ENCODE data around the gene RBBP8NL.

Gene RBBP8NL

GRCh38 chr20:62362991-62363919 is 64.1 kb downstream of the RBBP8NL start:
- H3K4me3 ChIP-seq (ENCODE audit: low read depth in 1 of 5, low read length in 5 of 5), result no peak overlapping the region

GRCh38 chr20:62362590-62362940 is 64.8 kb downstream of the RBBP8NL start:
- no peak overlapping the region for H3K9ac ChIP-seq (ENCODE audit: low read length in 5 of 5)
- H3K4me3 ChIP-seq (ENCODE audit: low read depth in 1 of 5, low read length in 5 of 5), result no peak overlapping the region
- peaks cover 0 to 4% (median 0%) of the 10 kb centered on the region in 5 donors for H3K36me3 ChIP-seq (ENCODE audit: control insufficient read depth in 5 of 5, insufficient read depth in 5 of 5, low read length in 5 of 5)
- peaks cover 0 to 10% (median 0%) of the 10 kb centered on the region in 5 donors for H3K27me3 ChIP-seq (ENCODE audit: control insufficient read depth in 5 of 5, insufficient read depth in 4 of 5, low read length in 5 of 5)
- H3K27ac ChIP-seq (ENCODE audit: low read depth, low read length), result no peak overlapping the region
- H3K9me3 ChIP-seq (ENCODE audit: control insufficient read depth in 5 of 5, low read length in 5 of 5), result no peaks in the 10 kb centered on the region
- H3K4me1 ChIP-seq (ENCODE audit: control insufficient read depth in 5 of 5, insufficient read depth in 5 of 5, low read length in 5 of 5), result peaks cover 3 to 76% (median 57%) of the 10 kb centered on the region in 5 donors

More at GRCh38 chr20:62362991-62363919, 64.1 kb downstream of the RBBP8NL start:
- H3K27ac ChIP-seq (ENCODE audit: low read depth, low read length), result peak overlapping the region; percentile 82
- H3K27me3 ChIP-seq (ENCODE audit: control insufficient read depth in 5 of 5, insufficient read depth in 4 of 5, low read length in 5 of 5), result peaks cover 0 to 10% (median 0%) of the 10 kb centered on the region in 5 donors
- H3K9ac ChIP-seq (ENCODE audit: low read length in 5 of 5), result peak overlapping the region in 1 of 5 donors; percentile 43
- no peaks in the 10 kb centered on the region for H3K9me3 ChIP-seq (ENCODE audit: control insufficient read depth in 5 of 5, low read length in 5 of 5)
- peaks cover 0 to 4% (median 0%) of the 10 kb centered on the region in 5 donors for H3K36me3 ChIP-seq (ENCODE audit: control insufficient read depth in 5 of 5, insufficient read depth in 5 of 5, low read length in 5 of 5)
- peaks cover 3 to 76% (median 57%) of the 10 kb centered on the region in 5 donors for H3K4me1 ChIP-seq (ENCODE audit: control insufficient read depth in 5 of 5, insufficient read depth in 5 of 5, low read length in 5 of 5)

DNA sequence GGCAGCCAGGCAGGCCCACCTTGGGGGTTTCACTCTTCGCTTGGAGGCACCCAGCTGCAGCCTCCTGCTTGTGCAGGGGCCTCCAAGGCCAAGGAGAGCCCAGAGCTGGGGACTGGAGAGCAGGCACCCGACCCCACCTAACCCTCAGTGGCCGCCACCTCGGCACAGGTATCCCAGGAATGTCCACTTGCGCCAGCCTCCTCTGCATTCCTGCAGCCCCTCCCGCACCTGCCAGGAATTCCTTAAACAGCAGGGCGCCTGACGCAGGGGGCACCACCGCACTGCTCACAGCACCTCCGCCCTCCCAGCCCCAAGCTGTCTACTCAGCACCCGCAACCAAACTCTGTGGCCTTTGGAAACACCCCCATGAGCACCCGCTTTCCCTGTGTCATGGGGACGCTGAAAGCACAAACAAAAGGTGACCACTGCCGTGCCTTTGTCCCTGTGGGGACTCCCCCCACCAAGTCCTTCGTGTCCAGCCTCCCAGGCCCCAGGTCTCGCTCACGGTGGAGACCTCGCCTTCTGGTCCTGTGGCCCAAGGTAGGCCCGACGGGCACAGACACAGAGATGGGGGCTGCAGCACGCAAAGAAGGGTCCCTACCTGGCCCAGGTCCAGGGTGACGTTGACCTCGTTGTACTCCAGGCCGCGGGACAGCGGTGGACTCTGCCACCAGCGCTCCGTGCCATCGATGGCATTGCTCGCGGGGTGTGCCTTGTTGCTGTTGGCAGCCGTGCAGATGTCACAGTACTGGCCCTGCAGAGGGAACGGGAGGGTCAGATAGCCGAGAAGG is 65.3 kb downstream of the RBBP8NL start:
- Histone ChIP-seq H3K27ac (ENCODE audit: low read depth, low read length) (peak overlapping the region; percentile 57), H3K9me3 (ENCODE audit: control insufficient read depth in 5 of 5, low read length in 5 of 5) (no peaks in the 10 kb centered on the region), H3K4me3 (ENCODE audit: low read depth in 1 of 5, low read length in 5 of 5) (no peak overlapping the region), H3K9ac (ENCODE audit: low read length in 5 of 5) (no peak overlapping the region), H3K36me3 (ENCODE audit: control insufficient read depth in 5 of 5, insufficient read depth in 5 of 5, low read length in 5 of 5) (peaks cover 0 to 4% (median 0%) of the 10 kb centered on the region in 5 donors), H3K4me1 (ENCODE audit: control insufficient read depth in 5 of 5, insufficient read depth in 5 of 5, low read length in 5 of 5) (peaks cover 3 to 79% (median 60%) of the 10 kb centered on the region in 5 donors), H3K27me3 (ENCODE audit: control insufficient read depth in 5 of 5, insufficient read depth in 4 of 5, low read length in 5 of 5) (peaks cover 0 to 10% (median 0%) of the 10 kb centered on the region in 5 donors)

- peaks cover 0 to 4% (median 0%) of the 10 kb centered on the region in 5 donors for H3K36me3 ChIP-seq (ENCODE audit: control insufficient read depth in 5 of 5, insufficient read depth in 5 of 5, low read length in 5 of 5)
- H3K9me3 ChIP-seq (ENCODE audit: control insufficient read depth in 5 of 5, low read length in 5 of 5), result no peaks in the 10 kb centered on the region
- peak overlapping the region in 2 of 5 donors; percentile 6 to 26 for H3K9ac ChIP-seq (ENCODE audit: low read length in 5 of 5)
- peak overlapping the region; percentile 57 for H3K27ac ChIP-seq (ENCODE audit: low read depth, low read length)
- no peak overlapping the region for H3K4me3 ChIP-seq (ENCODE audit: low read depth in 1 of 5, low read length in 5 of 5)
- peaks cover 0 to 8% (median 0%) of the 10 kb centered on the region in 5 donors for H3K27me3 ChIP-seq (ENCODE audit: control insufficient read depth in 5 of 5, insufficient read depth in 4 of 5, low read length in 5 of 5)
- H3K4me1 ChIP-seq (ENCODE audit: control insufficient read depth in 5 of 5, insufficient read depth in 5 of 5, low read length in 5 of 5), result peaks cover 4 to 85% (median 62%) of the 10 kb centered on the region in 5 donors
These were observed 66.2 kb downstream of the RBBP8NL start for GRCh38 chr20:62360854-62361798.

Data from subcutaneous abdominal adipose tissue (tissue), 5 donors.